Lower leg skin (tissue), 3 donors: ENCODE data around the gene TSC22D3.

ENCODE experiments used
- POLR2A ChIP-seq, 2 donors: fragments of 450-650 bp; IDR thresholded peaks; one replicate each; pipeline ENCODE4 v1.6.1; 2016 to 2017; ENCODE audit warnings: antibody characterized with exemption in 2 of 2, mild to moderate bottlenecking in 1 of 2, moderate library complexity in 1 of 2
- TF ChIP-seq, protein P1 (sequence below), 3 donors: fragments of 450-650 bp; IDR thresholded peaks; one replicate each; pipeline ENCODE4 v1.5.1; 2016; ENCODE audit warnings: antibody characterized with exemption in 3 of 3, mild to moderate bottlenecking in 3 of 3, moderate library complexity in 2 of 3

GRCh38 chrX:107723511-107723910 is 52.1 kb downstream of the TSC22D3 start:
- TF ChIP-seq, protein P1, sequence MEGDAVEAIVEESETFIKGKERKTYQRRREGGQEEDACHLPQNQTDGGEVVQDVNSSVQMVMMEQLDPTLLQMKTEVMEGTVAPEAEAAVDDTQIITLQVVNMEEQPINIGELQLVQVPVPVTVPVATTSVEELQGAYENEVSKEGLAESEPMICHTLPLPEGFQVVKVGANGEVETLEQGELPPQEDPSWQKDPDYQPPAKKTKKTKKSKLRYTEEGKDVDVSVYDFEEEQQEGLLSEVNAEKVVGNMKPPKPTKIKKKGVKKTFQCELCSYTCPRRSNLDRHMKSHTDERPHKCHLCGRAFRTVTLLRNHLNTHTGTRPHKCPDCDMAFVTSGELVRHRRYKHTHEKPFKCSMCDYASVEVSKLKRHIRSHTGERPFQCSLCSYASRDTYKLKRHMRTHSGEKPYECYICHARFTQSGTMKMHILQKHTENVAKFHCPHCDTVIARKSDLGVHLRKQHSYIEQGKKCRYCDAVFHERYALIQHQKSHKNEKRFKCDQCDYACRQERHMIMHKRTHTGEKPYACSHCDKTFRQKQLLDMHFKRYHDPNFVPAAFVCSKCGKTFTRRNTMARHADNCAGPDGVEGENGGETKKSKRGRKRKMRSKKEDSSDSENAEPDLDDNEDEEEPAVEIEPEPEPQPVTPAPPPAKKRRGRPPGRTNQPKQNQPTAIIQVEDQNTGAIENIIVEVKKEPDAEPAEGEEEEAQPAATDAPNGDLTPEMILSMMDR (IDR thresholded peaks at IDR 0.05) = no peak
- no peak for TF ChIP-seq POLR2A (IDR thresholded peaks at IDR 0.05)
